Measurements from ENCODE around the gene POLR2H. TPM values are rescaled to one million over a fixed set of nuclear protein-coding genes. Genes with fewer than 3 reads are reported as not detected.

POLR2H gene
- total RNA-seq, 120 experiments from 2014 or later: 27.9 to 64.8 (median 47.7) TPM

Other genes starting within 250 kb of the POLR2H start
- gene EIF2B5, start 226.4 kb upstream of the POLR2H start, total RNA-seq: 10 to 100 TPM; 35.0 to 63.0 (median 44.9) TPM
- 10 to 100 TPM; 48.6 to 82.7 (median 65.1) TPM for gene DVL3, start 206.3 kb upstream of the POLR2H start, total RNA-seq
- 100 to 1,000 TPM; 297 to 743 (median 543) TPM for gene AP2M1, start 186.9 kb upstream of the POLR2H start, total RNA-seq
- 100 to 1,000 TPM in 54 of 120 experiments, 10 to 100 TPM in 66; 72.1 to 140 (median 98.1) TPM for gene ABCF3, start 175.5 kb upstream of the POLR2H start, total RNA-seq
- 100 to 1,000 TPM in 1 of 120 experiments, 10 to 100 TPM in 119; 22.0 to 127 (median 48.6) TPM for gene VWA5B2, start 132.1 kb upstream of the POLR2H start, total RNA-seq
- 10 to 100 TPM; 10.2 to 27.1 (median 17.8) TPM for gene ALG3, start 112.7 kb upstream of the POLR2H start, total RNA-seq
- 1 to 10 TPM in 9 of 120 experiments, under 1 TPM in 71, not detected in 40; 0.25 to 1.6 (median 0.52) TPM for gene EEF1AKMT4, start 112.0 kb upstream of the POLR2H start, total RNA-seq
- gene CAMK2N2, start 100.2 kb upstream of the POLR2H start, total RNA-seq: 10 to 100 TPM; 12.9 to 76.7 (median 45.6) TPM
- gene ECE2, start 85.7 kb upstream of the POLR2H start, total RNA-seq: 10 to 100 TPM in 114 of 120 experiments, 1 to 10 TPM in 6; 2.6 to 38.7 (median 18.0) TPM
- gene PSMD2, start 62.5 kb upstream of the POLR2H start, total RNA-seq: 100 to 1,000 TPM; 147 to 269 (median 208) TPM
- gene EIF4G1, start 47.1 kb upstream of the POLR2H start, total RNA-seq: 100 to 1,000 TPM; 152 to 287 (median 190) TPM
- 100 to 1,000 TPM in 106 of 120 experiments, 10 to 100 TPM in 14; 76.8 to 195 (median 128) TPM for gene FAM131A, start 24.1 kb upstream of the POLR2H start, total RNA-seq
- 10 to 100 TPM; 11.7 to 50.5 (median 26.1) TPM for gene CLCN2, start 105 bp upstream of the POLR2H start, total RNA-seq
- gene THPO, start 16.5 kb downstream of the POLR2H start, total RNA-seq: 10 to 100 TPM in 1 of 120 experiments, 1 to 10 TPM in 118, under 1 TPM in 1; 0.95 to 11.7 (median 3.5) TPM
- gene CHRD, start 18.3 kb downstream of the POLR2H start, total RNA-seq: 100 to 1,000 TPM in 1 of 120 experiments, 10 to 100 TPM in 119; 28.5 to 110 (median 60.9) TPM
- 10 to 100 TPM in 9 of 120 experiments, 1 to 10 TPM in 111; 3.4 to 13.0 (median 7.1) TPM for gene EPHB3, start 200.1 kb downstream of the POLR2H start, total RNA-seq

Data from dorsolateral prefrontal cortex (tissue), 118 donors.